Activated T-cell treated with anti-CD3 and anti-CD28 coated beads, Interleukin-2, amount 50 U/mL, for 48 hours (primary cell): Measurements from ENCODE around the gene CCDC122.
"Not testable (repeated sequence)": the region's sequence is repeated elsewhere in the genome, so short reads cannot be mapped to it uniquely, and the experiment has no call there.

Source experiments
- DNase-seq, 2 experiments: peaks; one replicate each; pipeline ENCODE4 v3.0.0-alpha.2; 2020

CCDC122 gene

DNA sequence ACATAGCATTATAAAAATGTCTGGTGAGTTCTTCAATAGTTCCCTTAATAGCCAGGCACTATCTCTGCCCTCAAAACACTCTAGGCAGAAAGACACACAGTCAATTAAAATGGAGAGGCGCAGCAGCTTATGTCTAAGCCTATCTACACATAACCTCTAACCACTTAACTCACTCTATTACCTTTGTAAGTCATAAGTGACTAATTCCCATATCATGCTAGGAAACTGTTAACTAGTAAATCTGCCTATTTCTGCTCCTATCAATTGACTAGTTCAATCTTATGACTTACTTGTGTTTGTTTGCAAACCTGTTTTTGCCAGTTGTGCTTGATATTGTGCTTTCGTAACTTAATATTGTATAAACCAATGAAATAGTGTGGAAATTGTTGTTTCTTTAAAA is 3.2 kb downstream of the CCDC122 start:
- DNase-seq: no peak

GRCh38 chr13:43874504-43875092 is 4.9 kb downstream of the CCDC122 start:
- no peak for DNase-seq

DNA sequence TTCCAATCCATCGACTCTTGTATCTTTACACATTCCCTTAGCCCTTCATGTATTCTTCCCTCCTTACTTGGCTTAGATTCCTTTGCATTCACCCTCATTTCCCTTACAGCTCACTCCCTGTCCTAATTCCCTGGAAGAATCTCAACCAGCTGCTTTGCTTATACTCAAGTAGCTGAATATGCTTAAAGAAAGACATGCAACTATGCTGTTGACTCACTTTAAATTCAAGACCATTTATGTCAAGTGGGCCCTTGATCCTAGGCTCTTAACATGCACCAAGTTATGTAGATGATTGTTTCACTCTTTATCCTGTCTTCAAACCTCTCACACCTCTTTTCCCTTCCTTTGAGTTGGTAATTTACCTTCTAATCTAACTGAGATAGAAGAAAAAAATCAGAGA is 7.4 kb downstream of the CCDC122 start:
- no peak for DNase-seq

DNA sequence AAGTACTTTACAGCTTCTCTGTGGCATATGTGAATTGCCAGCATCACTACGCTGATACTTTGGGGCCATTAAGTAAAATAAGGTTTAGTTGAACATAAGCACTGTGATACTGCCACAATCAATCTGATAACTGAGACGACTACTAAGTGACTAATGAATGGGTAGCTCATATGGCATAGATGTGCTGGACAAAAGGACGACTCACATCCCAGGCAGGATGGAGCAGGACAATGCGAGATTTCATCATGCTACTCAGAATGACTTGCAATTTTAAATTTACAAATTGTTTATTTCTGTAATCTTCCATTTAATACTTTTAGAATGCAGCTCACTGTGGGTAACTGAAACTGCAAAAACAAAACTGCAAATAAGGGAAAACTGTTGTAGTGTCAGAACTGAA is 13.6 kb downstream of the CCDC122 start:
- no peak for DNase-seq

- no peak for DNase-seq
These were observed 14.6 kb downstream of the CCDC122 start for GRCh38 chr13:43864921-43865320.

DNA sequence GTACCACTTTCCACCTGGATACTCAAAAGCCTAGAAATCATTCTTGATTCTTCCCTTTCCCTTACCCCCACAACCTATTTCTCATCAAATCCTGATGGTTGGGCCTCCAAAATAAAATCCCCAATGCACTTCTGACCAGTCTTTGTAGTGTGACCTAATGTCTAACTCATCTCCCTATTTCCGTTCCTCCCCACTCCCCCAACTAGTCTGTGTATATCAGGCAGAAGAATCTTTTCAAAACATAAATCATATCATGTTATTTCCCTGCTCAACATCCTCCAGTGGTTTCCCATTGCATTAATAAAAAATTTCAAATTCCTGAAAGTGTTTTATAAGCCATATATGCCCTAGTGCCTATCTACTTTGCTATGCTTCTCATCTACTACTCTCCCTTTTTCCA is 17.7 kb downstream of the CCDC122 start:
- no peak for DNase-seq

DNA sequence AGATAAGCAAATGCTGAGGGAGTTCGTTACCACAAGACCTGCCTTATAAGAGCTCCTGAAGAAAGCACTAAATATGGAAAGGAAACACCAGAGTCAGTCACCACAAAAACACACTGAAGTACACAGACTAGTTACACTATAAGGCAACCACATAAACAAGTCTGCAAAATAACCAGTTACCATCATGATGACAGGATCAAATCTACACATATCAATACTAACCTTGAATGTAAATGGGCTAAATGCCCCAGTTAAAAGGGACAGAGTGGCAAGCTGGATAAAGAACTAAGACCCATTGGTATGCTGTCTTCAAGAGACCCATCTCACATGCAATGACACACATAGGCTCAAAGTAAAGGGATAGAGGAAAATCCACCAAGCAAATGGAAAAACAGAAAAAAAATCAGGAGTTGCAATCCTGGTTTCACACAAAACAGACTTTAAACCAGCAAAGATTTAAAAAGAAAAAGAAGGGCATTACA is 26.6 kb downstream of the CCDC122 start:
- no peak for DNase-seq

- DNase-seq: no peak
These were observed 28.7 kb downstream of the CCDC122 start for GRCh38 chr13:43850873-43851272.

GRCh38 chr13:43848001-43848649 is 31.4 kb downstream of the CCDC122 start:
- no peak for DNase-seq

- DNase-seq: no peak
These were observed 32.9 kb downstream of the CCDC122 start for GRCh38 chr13:43846496-43847158.

GRCh38 chr13:43838909-43839308 is 40.6 kb downstream of the CCDC122 start:
- no peak for DNase-seq

DNA sequence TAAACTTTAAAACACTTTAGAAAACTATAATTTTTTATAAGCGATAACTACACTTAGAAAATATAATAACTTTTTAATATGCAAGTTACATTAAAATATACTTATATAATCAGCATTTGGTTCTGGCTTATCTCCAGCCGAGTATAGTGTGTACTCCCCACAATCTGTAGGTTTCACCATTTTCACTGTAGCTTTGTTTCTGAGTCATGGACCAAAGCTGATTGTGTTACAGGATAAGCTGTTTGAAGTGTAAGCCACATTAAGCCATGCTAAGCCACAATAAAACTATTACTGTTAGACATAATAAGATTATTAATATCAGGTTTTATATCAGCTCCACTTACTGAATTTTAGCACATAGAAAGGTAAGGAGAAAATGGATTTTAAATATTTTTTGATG is 43.8 kb downstream of the CCDC122 start:
- DNase-seq: no peak

DNA sequence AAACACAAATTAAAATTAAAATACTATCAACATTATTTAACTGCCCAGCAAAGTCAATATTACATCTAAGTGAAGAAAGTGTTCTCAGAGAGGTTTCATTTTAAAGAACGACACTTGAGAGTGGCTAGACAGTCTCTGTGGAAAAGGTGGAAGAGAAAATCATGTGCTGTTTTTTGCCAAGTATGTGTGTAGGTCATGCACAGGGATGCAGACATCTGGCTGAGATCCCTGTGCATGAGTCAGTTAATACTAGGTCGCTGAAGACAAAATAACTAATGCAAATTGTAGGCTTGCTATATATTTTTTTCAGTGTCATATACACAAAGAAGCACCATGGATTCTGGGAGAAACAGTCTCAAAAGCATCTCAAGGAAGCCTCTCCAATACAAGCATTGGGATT is 48.5 kb downstream of the CCDC122 start:
- DNase-seq: no peak

DNA sequence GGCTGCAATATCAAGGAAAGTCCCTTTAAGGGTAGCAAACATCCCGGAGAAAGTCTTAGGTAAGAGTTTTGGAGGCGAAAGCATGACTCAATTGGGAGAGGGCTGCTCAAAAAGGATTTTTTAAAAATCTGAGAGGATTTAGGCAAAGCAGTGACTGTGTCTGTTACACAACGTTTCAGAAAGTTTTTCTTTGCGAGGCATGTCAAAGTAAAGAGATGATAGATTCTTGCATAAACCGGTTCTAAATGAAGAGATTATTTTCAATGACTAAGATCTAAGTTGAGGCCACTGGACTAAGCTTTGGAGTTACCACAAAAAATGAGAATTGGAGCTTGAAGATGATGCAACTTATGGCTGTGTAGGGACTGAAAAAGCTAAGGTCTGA is 49.1 kb downstream of the CCDC122 start:
- DNase-seq: no peak

DNA sequence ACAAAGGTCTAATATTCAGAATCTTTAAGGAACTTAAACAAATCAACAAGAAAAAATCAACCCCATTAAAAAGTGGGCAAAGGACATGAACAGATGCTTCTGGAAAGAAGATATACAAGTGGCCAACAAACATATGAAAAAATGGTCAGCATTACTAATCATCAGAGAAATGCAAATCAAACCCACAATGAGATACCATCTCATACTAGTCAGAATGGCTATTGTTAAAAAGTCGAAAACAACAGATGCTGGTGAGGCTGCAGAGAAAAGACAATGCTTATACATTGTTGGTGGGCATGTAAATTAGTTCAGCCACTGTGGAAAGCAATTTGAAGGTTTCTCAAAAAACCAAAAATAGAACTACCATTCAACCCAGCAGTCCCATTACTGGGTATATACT is 54.9 kb downstream of the CCDC122 start:
- not testable (repeated sequence) for DNase-seq

GRCh38 chr13:43822969-43823368 is 56.6 kb downstream of the CCDC122 start:
- no peak for DNase-seq

- DNase-seq: no peak
These were observed 63.1 kb downstream of the CCDC122 start for GRCh38 chr13:43816401-43816889.

DNA sequence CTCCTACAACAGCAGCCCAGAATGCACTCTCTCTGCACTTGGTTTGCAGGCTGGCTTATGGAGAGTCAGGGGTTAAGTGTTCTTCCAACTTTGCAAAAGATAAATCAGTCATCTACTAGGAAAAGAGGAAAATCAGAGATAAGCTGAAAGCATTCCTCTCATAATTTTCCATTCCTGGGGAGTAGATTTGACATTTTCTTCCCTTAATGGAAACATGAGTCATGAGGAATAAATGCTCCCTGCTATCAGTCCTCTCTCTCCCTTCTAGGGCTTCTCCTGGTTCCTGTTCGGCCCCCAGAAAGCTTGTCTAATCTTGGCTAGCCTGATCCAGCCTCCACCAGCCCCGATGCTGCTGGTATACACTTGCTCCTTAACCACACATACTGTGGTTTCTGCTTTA is 64.3 kb downstream of the CCDC122 start:
- no peak for DNase-seq

DNA sequence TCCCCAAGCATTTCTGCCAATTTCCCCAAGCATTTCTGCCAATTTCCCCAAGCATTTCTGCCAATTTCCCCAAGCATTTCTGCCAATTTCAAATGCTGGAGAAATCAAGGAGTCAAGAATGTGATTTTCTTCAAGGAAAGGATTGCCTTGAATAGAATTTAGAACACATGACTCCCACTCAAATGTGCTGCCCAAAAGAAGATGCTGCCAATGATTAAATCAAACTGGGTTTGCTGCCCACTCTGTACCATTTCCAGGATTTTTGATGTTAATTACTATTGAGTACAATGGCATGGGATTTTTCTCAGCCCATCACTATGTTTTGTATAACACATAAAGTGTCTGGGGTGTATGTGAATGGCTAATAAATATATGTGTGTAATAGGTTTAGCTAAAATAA is 70.9 kb downstream of the CCDC122 start:
- no peak for DNase-seq

DNA sequence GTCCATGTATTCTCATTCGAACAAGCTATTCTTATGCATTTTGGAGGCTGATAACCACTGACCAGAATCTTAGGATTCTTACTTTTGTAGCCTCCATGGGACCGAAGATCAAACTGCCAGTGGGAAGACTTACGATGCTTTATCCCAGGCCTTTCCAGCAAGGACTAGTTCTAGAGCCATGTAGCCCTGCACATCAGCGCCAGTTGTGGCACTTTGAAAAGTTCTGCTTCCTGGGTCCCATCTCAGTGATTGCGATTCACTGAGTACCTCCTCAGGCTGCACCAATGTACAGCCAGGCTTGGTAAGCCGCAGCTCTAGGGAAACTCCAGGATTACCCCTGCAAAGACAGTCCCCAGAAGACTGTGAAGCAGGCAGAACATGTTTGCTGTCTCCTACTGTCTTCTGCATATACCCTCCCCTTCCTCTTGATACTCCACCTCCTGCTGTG is 73.8 kb downstream of the CCDC122 start:
- DNase-seq: no peak

GRCh38 chr13:43805071-43805468 is 74.5 kb downstream of the CCDC122 start:
- peak; percentile 35 to 45 for DNase-seq

- no peak for DNase-seq
These were observed 75.0 kb downstream of the CCDC122 start for GRCh38 chr13:43804461-43805070.

DNA sequence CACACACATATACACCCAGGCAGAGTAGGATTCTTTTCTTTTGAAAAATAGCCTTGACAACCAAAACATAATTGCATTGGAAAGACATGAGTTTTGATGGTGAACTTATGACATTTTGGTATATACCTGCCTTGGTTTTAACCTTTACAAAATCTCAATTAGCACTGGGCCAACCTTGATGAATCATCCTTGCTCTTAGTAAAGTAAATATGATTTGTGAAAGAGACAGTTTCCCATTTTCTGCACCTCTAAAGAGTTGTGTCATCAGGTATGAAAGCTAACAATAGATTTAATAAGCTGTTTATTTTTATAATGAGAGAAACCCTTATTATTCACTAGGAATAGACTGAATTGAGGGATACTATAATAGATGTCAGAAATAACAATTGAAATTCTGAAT is 77.0 kb downstream of the CCDC122 start:
- no peak for DNase-seq

DNA sequence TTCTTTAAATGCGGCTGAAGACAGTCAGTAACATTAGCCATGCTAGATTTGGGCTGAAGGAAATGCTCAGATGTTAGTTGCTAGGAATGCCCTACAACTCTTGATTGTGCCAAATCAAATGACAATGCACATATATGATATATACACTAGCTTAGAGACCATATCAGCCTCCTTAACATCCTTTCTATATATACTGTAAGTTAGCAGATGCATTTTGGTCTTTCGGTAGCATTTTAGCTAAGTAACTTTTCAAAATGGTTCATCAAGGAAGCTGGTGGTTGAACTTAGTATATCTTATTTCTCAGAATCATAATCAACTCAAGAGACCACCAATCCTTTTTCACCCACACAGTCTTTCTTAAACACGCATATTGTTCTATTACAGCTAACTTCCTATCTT is 78.7 kb downstream of the CCDC122 start:
- no peak for DNase-seq
